Measurements from ENCODE around the gene AIFM2. TPM values are rescaled to one million over a fixed set of nuclear protein-coding genes. Genes with fewer than 3 reads are reported as not detected.

The AIFM2 gene
- total and polyA plus RNA-seq, 4 donors = 5.0 to 20.3 (median 9.7) TPM

GRCh38 chr10:70169011-70169410, 36.4 kb upstream of the AIFM2 start (continued):
- TF ChIP-seq CTCF (IDR thresholded peaks at IDR 0.05; ENCODE audit: low read depth, low read length, missing input control) (no peak), JUND (IDR thresholded peaks at IDR 0.05) (no peak), HNF4A (conservative IDR thresholded peaks at IDR 0.05) (no peak)

GRCh38 chr10:70167246-70167645, 34.6 kb upstream of the AIFM2 start:
- no peaks in the 10 kb centered on the region for H3K9me3 ChIP-seq (ENCODE audit: control insufficient read depth in 4 of 4, low read length in 3 of 4)
- 90% methylated on average over 7 of the region's 7 CpGs for WGBS
- H3K4me1 ChIP-seq (ENCODE audit: control insufficient read depth in 4 of 4, insufficient read depth in 4 of 4, low read length in 3 of 4) = peaks cover 1 to 34% (median 13%) of the 10 kb centered on the region in 4 donors
- peaks cover 0 to 5% (median 1%) of the 10 kb centered on the region in 4 donors for H3K36me3 ChIP-seq (ENCODE audit: control insufficient read depth in 4 of 4, insufficient read depth in 3 of 4, low read depth in 1 of 4, low read length in 3 of 4)
- TF ChIP-seq NR2F2 (IDR thresholded peaks at IDR 0.05) (no peak), JUND (IDR thresholded peaks at IDR 0.05) (no peak), YY1 (IDR thresholded peaks at IDR 0.05) (no peak), RXRA (IDR thresholded peaks at IDR 0.05) (no peak), ZBTB33 (IDR thresholded peaks at IDR 0.05) (no peak), TAF1 (conservative IDR thresholded peaks at IDR 0.05) (no peak), HNF4A (conservative IDR thresholded peaks at IDR 0.05) (no peak)
- H3K9ac ChIP-seq (ENCODE audit: low read depth in 1 of 2, low read length in 2 of 2) = no peak overlapping the region
- no peak overlapping the region for H3K4me3 ChIP-seq (ENCODE audit: low read depth in 1 of 3, low read length in 3 of 3)
- no peak for DNase-seq (ENCODE audit: low spot score)
- H3K27ac ChIP-seq (ENCODE audit: low read depth in 1 of 2, low read length in 2 of 2) = no peak overlapping the region
- no peaks in the 10 kb centered on the region for H3K27me3 ChIP-seq (ENCODE audit: control insufficient read depth in 4 of 4, insufficient read depth in 4 of 4, low read length in 3 of 4)

- peaks cover 4 to 34% (median 13%) of the 10 kb centered on the region in 4 donors for H3K4me1 ChIP-seq (ENCODE audit: control insufficient read depth in 4 of 4, insufficient read depth in 4 of 4, low read length in 3 of 4)
- H3K36me3 ChIP-seq (ENCODE audit: control insufficient read depth in 4 of 4, insufficient read depth in 3 of 4, low read depth in 1 of 4, low read length in 3 of 4) = peaks cover under 1 to 8% (median 4%) of the 10 kb centered on the region in 4 donors
- H3K9me3 ChIP-seq (ENCODE audit: control insufficient read depth in 4 of 4, low read length in 3 of 4) = no peaks in the 10 kb centered on the region
- H3K27me3 ChIP-seq (ENCODE audit: control insufficient read depth in 4 of 4, insufficient read depth in 4 of 4, low read length in 3 of 4) = no peaks in the 10 kb centered on the region
- WGBS = 85% methylated on average over 3 of the region's 3 CpGs
- no peak overlapping the region for H3K9ac ChIP-seq (ENCODE audit: low read depth in 1 of 2, low read length in 2 of 2)
- no peak for DNase-seq (ENCODE audit: low spot score)
- no peak overlapping the region for H3K27ac ChIP-seq (ENCODE audit: low read depth in 1 of 2, low read length in 2 of 2)
- no peak overlapping the region for H3K4me3 ChIP-seq (ENCODE audit: low read depth in 1 of 3, low read length in 3 of 3)
- TF ChIP-seq YY1 (IDR thresholded peaks at IDR 0.05) (no peak), MAX (IDR thresholded peaks at IDR 0.05) (no peak), FOXA2 (IDR thresholded peaks at IDR 0.05) (no peak), HNF4G (IDR thresholded peaks at IDR 0.05) (no peak), NR2F2 (IDR thresholded peaks at IDR 0.05) (no peak), ZBTB33 (IDR thresholded peaks at IDR 0.05) (no peak), CTCF (IDR thresholded peaks at IDR 0.05; ENCODE audit: low read depth, low read length, missing input control) (no peak), HNF4A (conservative IDR thresholded peaks at IDR 0.05) (no peak), ATF3 (IDR thresholded peaks at IDR 0.05) (no peak), FOXA1 (IDR thresholded peaks at IDR 0.05) (no peak), SP1 (IDR thresholded peaks at IDR 0.05) (no peak), JUND (IDR thresholded peaks at IDR 0.05) (no peak), TAF1 (conservative IDR thresholded peaks at IDR 0.05) (no peak), EGR1 (IDR thresholded peaks at IDR 0.05; ENCODE audit: low read depth in 2 of 2) (no peak)
These were observed 33.8 kb upstream of the AIFM2 start for GRCh38 chr10:70166394-70166793.

All from liver (tissue), 9 donors.